Right lobe of liver (tissue), 6 donors: ENCODE measurements around the gene PSMG4. TPM values are rescaled to one million over a fixed set of nuclear protein-coding genes. Genes with fewer than 3 reads are reported as not detected.

Experiments
- ATAC-seq, 4 donors: fragments of 200-7000 bp; cut with Tn5 transposase; one replicate each; pipeline ENCODE4 v1.9.1; 2020; ENCODE audit warnings: mild to moderate bottlenecking in 4 of 4, moderate library complexity in 4 of 4
- DNase-seq, 3 donors: peaks; one replicate each; pipeline ENCODE4 v3.0.0-alpha.2; 2020
- H3K27ac ChIP-seq, 3 donors: fragments of 200-600 bp; one replicate each; pipeline ENCODE4 v1.8.0; 2022
- H3K27me3 ChIP-seq, 2 donors: fragments of 200-600 bp; one replicate each; pipeline ENCODE4 v1.8.0; 2022
- H3K36me3 ChIP-seq, 4 donors: fragments of 200-600 bp; sonication (generic) in 1 of 4; one replicate each; pipeline versions ENCODE4 v1.5.1 to v1.8.0; 2017 to 2022; ENCODE audit warnings: control low read depth in 1 of 4
- H3K4me1 ChIP-seq, 4 donors: fragments of 200-600 bp; sonication (generic) in 1 of 4; one replicate each; pipeline versions ENCODE4 v1.5.1 to v1.8.0; 2017 to 2022; ENCODE audit warnings: control low read depth in 1 of 4
- H3K4me3 ChIP-seq, 3 donors: fragments of 200-600 bp; one replicate each; pipeline ENCODE4 v1.8.0; 2022
- H3K9me3 ChIP-seq, 4 donors: fragments of 200-600 bp; sonication (generic) in 1 of 4; one replicate each; pipeline versions ENCODE4 v1.5.1 to v1.8.0; 2017 to 2022; ENCODE audit warnings: control low read depth in 1 of 4
- CTCF ChIP-seq, 4 donors: fragments of 200-600 bp in 3 of 4; fragments of 450-650 bp in 1 of 4; IDR thresholded peaks; one replicate each; pipeline versions ENCODE4 v1.5.1 to v1.8.0; 2016 to 2022; ENCODE audit warnings: antibody characterized with exemption in 4 of 4, mild to moderate bottlenecking in 2 of 4
- POLR2A ChIP-seq: fragments of 450-650 bp; IDR thresholded peaks from one replicate; pipeline ENCODE4 v1.6.1; 2017; ENCODE audit warnings: antibody characterized with exemption, mild to moderate bottlenecking
- WGBS: methylation state at CpG from one replicate; pipeline ENCODE4 v1.1.6; 2018; ENCODE audit warnings: low coverage, low lambda C conversion rate; ENCODE audit not compliant: insufficient coverage; ENCODE audit errors: missing lambda C conversion rate; 5-methylcytosine and 5-hydroxymethylcytosine counted together
- intact Hi-C, 2 donors: fragments of 100-400 bp; cut with DNase I; formaldehyde crosslinking; loops; one replicate each; pipeline versions ENCODE4 v1.11.2 to v1.14.1; 2022
- total RNA-seq, 6 experiments: library from RNA; depleted of rRNA in 2 of 6; stranded (reverse); fragments of >200 nt in 2 of 6; fragmentation: NEBNext Ultra II Directional in 3 of 6; extraction: Animal tissue kit (Norgen Biotek cat#: 25700) in 3 of 6; gene quantifications; one replicate each; pipeline versions ENCODE4 v1.1.0 to v1.2.4, GENCODE V29; 2016 to 2023
- donor health status: DM: no; HTN: yes; CAD: no.
- donor health status: DM: no; HTN: no; CAD: no.
- donor health status: DM: no; HTN: no; CAD: no.
- donor health status: DM: no; HTN: yes; CAD: no.
- donor health status: DM: no; HTN: yes; CAD: no.

PSMG4 gene
- total RNA-seq, 6 experiments from 2014 or later, result 9.4 to 15.4 (median 11.0) TPM

GRCh38 chr6:3281631-3282475 lies 23.1 kb downstream of the PSMG4 start:
- Histone ChIP-seq H3K36me3 (peaks cover 0 to 27% (median 8%) of the 10 kb centered on the region in 4 donors), H3K4me1 (no peaks in the 10 kb centered on the region), H3K4me3 (no peak overlapping the region), H3K9me3 (no peaks in the 10 kb centered on the region), H3K27me3 (no peaks in the 10 kb centered on the region), H3K27ac (peak overlapping the region in 2 of 3 donors; percentile 15 to 24)
- WGBS, result 54% methylated on average over 9 of the region's 13 CpGs
- peak in 3 of 4 donors; percentile 12 to 51 (median 35) for ATAC-seq
- TF ChIP-seq POLR2A (no peak), CTCF (IDR thresholded peaks at IDR 0.05) (no peak)
- intact Hi-C loops, result loop anchor here (5.0 kb wide), 2 partner anchors 445 to 450 kb away; no protein-coding TSS in a partner anchor
- DNase-seq, result peak in 1 of 3 donors; percentile 36

GRCh38 chr6:3282476-3283236 lies 23.9 kb downstream of the PSMG4 start:
- no peaks in the 10 kb centered on the region for H3K4me1 ChIP-seq
- H3K4me3 ChIP-seq, result no peak overlapping the region
- intact Hi-C loops, result loop anchor here (5.0 kb wide), 2 partner anchors 445 to 450 kb away; no protein-coding TSS in a partner anchor
- no peaks in the 10 kb centered on the region for H3K27me3 ChIP-seq
- 87% methylated on average over 9 of the region's 20 CpGs for WGBS
- no peak for TF ChIP-seq CTCF (IDR thresholded peaks at IDR 0.05)
- TF ChIP-seq POLR2A, result no peak
- H3K9me3 ChIP-seq, result no peaks in the 10 kb centered on the region
- peak in 1 of 3 donors; percentile 32 for DNase-seq
- peak overlapping the region in 2 of 3 donors; percentile 15 to 24 for H3K27ac ChIP-seq
- ATAC-seq, result no peak
- H3K36me3 ChIP-seq, result peaks cover 0 to 28% (median 8%) of the 10 kb centered on the region in 4 donors

GRCh38 chr6:3283241-3283640 lies 24.5 kb downstream of the PSMG4 start:
- Histone ChIP-seq H3K9me3 (no peaks in the 10 kb centered on the region), H3K4me1 (no peaks in the 10 kb centered on the region), H3K27me3 (no peaks in the 10 kb centered on the region), H3K4me3 (no peak overlapping the region), H3K36me3 (peaks cover 0 to 22% (median 8%) of the 10 kb centered on the region in 4 donors), H3K27ac (no peak overlapping the region)
- 92% methylated on average over 2 of the region's 10 CpGs for WGBS
- DNase-seq (no peak), ATAC-seq (no peak)
- intact Hi-C loops, result loop anchor here (5.0 kb wide), 2 partner anchors 444 to 449 kb away; no protein-coding TSS in a partner anchor
- TF ChIP-seq POLR2A (no peak), CTCF (IDR thresholded peaks at IDR 0.05) (no peak)

- 89% methylated on average over 14 of the region's 23 CpGs for WGBS
- peaks cover 0 to 16% (median 8%) of the 10 kb centered on the region in 4 donors for H3K36me3 ChIP-seq
- no peaks in the 10 kb centered on the region for H3K27me3 ChIP-seq
- DNase-seq, result peak in 1 of 3 donors; percentile 37
- H3K4me1 ChIP-seq, result no peaks in the 10 kb centered on the region
- no peak overlapping the region for H3K27ac ChIP-seq
- H3K4me3 ChIP-seq, result no peak overlapping the region
- no peak for TF ChIP-seq CTCF (IDR thresholded peaks at IDR 0.05)
- TF ChIP-seq POLR2A, result no peak
- no peaks in the 10 kb centered on the region for H3K9me3 ChIP-seq
- ATAC-seq, result no peak
- intact Hi-C loops, result loop anchor here (5.0 kb wide), 2 partner anchors 443 to 448 kb away; no protein-coding TSS in a partner anchor
Observed at GRCh38 chr6:3283641-3284435, 25.1 kb downstream of the PSMG4 start.
